ENCODE data around the gene CACTIN.
A peak's percentile ranks its signal among the peaks of the same experiment; 100 is the strongest.

The CACTIN gene

DNA sequence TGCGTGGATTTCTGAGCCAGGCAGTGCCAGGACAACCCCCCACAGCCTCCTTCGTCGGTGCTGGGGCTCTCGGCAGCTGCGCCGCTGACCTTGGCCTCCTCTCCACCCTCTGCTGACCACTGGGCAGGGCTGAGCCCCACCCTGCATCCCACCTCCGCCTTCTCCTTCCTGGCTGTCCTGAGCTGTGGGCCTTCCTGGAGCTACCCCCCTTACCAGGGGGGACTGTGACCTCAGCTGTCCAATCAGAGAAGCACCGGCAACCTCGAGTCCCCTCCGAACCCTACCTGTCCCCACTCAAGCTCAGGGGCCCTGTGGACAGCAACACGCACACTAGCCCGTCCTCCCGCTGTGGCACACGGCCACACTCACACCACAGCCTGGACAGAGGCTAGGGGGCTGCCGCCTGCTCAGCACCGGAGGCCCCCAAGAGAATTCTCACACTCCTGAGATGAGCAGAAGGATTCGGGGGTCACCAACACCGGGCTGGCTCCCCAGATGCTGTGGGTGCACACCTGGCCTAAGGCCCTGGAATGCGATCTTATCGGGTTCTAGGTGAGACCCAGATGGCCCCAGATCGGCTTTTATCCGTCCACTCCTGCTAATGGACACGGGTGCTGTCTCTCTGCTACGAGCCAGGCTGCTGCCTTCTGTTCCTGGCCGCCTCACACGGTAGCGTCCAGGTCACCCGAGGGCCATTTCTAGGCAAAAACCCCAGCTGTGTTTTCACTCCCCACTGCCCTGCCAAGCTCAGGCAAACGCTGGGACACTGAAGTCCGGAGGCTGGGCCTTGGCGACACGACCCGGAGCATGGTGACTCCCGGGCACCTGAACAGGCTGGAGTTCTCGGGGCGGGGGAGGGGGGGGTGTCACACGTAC lies 32.5 kb upstream of the CACTIN start:
- H3K9me3 ChIP-seq (ENCODE audit: control insufficient read depth, low read length) = no peaks in the 10 kb centered on the region
- H3K27me3 ChIP-seq (ENCODE audit: control insufficient read depth in 1 of 2, insufficient read depth in 1 of 2, low read length in 2 of 2) = no peaks in the 10 kb centered on the region
- H2AK5ac ChIP-seq (ENCODE audit: low read length, severe bottlenecking) = no peak overlapping the region
- H4K91ac ChIP-seq (ENCODE audit: low read length) = no peak overlapping the region
- H3K4ac ChIP-seq (ENCODE audit: low read depth in 1 of 2, low read length in 2 of 2) = no peak overlapping the region
- peaks cover 18% of the 10 kb centered on the region for H3K79me1 ChIP-seq (replicated peaks; ENCODE audit: low read length, poor library complexity, severe bottlenecking)
- H3K4me2 ChIP-seq (ENCODE audit: low read length, poor library complexity, severe bottlenecking) = no peak overlapping the region
- peak overlapping the region; percentile 0 for H3K27ac ChIP-seq (ENCODE audit: low read length, poor library complexity, severe bottlenecking)
- H3K4me3 ChIP-seq (ENCODE audit: insufficient read depth in 1 of 2, low read depth in 1 of 2, low read length in 2 of 2) = no peak overlapping the region
- no peak overlapping the region for H3K23ac ChIP-seq (ENCODE audit: low read length in 2 of 2)
- H3K4me1 ChIP-seq (ENCODE audit: control insufficient read depth, insufficient read depth, low read depth, low read length) = peaks cover 39% of the 10 kb centered on the region
- WGBS = 96% methylated on average over 37 of the region's 37 CpGs
- no peak overlapping the region for H2BK12ac ChIP-seq (ENCODE audit: low read length in 2 of 2)
- H3K36me3 ChIP-seq (ENCODE audit: control insufficient read depth in 1 of 2, insufficient read depth in 2 of 2, low read depth in 1 of 2, low read length in 2 of 2) = peaks cover 68 to 83% of the 10 kb centered on the region in 2 experiments
- no peak overlapping the region for H2BK15ac ChIP-seq (ENCODE audit: low read depth, poor library complexity, severe bottlenecking)
- no peak overlapping the region for H2BK5ac ChIP-seq (ENCODE audit: low read depth, low read length, poor library complexity, severe bottlenecking)
- no peak overlapping the region for H2AFZ ChIP-seq (ENCODE audit: low read depth, low read length)
- no peak overlapping the region for H3K18ac ChIP-seq (ENCODE audit: low read depth in 1 of 2, low read length in 2 of 2)
- H3K9ac ChIP-seq (ENCODE audit: low read length) = no peak overlapping the region
- no peak overlapping the region for H4K8ac ChIP-seq (ENCODE audit: low read length)
- no peak overlapping the region for H2BK120ac ChIP-seq (ENCODE audit: low read depth, low read length)
- H3K14ac ChIP-seq (ENCODE audit: low read length in 2 of 2) = no peak overlapping the region
- DNase-seq = no peak

DNA sequence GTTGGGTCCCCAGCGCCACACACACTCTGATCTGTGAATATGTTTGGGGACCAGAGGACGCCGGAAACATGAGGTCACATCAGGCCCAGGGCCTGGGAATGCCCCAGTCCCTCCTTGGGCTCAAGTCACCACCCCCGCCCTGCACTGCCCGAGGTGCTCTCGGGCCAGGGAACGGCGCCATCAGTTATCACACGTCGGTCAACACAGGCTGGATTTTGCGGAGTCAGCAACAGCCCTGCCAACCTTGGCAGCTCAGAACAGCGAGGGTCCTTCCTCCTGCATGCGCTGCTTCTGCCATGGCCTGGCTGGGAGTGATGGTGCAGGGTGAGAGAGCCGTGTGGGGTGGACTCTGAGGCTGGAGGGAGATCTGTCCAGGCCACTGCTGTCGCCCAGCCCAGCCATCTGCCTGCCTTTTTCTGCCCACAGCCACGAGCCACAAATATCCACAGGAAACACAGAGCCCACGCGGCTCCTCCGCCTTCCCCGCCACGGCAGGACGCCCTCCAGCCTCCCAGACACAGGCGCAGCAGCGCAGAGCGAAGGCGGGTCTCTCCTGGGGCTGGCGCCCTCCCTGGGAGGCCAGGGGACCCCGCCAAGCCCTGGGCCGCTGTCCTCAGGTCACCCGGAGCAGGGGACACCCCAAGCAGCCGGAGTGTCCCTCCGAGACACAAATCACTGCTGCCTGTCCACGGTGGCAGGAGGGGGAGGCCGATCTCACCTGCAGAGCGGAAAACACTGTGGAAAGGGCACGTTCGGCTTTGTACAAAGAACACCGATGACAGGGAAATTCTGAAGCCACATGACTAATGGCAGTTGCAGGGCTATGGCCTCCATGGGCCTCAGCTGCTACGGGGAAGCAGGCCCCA lies 31.6 kb upstream of the CACTIN start:
- H2BK5ac ChIP-seq (ENCODE audit: low read depth, low read length, poor library complexity, severe bottlenecking) = no peak overlapping the region
- no peak overlapping the region for H3K27ac ChIP-seq (ENCODE audit: low read length, poor library complexity, severe bottlenecking)
- no peak overlapping the region for H2AFZ ChIP-seq (ENCODE audit: low read depth, low read length)
- H3K9me3 ChIP-seq (ENCODE audit: control insufficient read depth, low read length) = no peaks in the 10 kb centered on the region
- H3K4me3 ChIP-seq (ENCODE audit: insufficient read depth in 1 of 2, low read depth in 1 of 2, low read length in 2 of 2) = no peak overlapping the region
- H4K91ac ChIP-seq (ENCODE audit: low read length) = no peak overlapping the region
- H2AK5ac ChIP-seq (ENCODE audit: low read length, severe bottlenecking) = peak overlapping the region; percentile 0
- no peak overlapping the region for H2BK12ac ChIP-seq (ENCODE audit: low read length in 2 of 2)
- H2BK120ac ChIP-seq (ENCODE audit: low read depth, low read length) = no peak overlapping the region
- H3K36me3 ChIP-seq (ENCODE audit: control insufficient read depth in 1 of 2, insufficient read depth in 2 of 2, low read depth in 1 of 2, low read length in 2 of 2) = peaks cover 67 to 83% of the 10 kb centered on the region in 2 experiments
- H3K4me2 ChIP-seq (ENCODE audit: low read length, poor library complexity, severe bottlenecking) = no peak overlapping the region
- no peak overlapping the region for H4K8ac ChIP-seq (ENCODE audit: low read length)
- DNase-seq = no peak
- H3K23ac ChIP-seq (ENCODE audit: low read length in 2 of 2) = no peak overlapping the region
- no peaks in the 10 kb centered on the region for H3K27me3 ChIP-seq (ENCODE audit: control insufficient read depth in 1 of 2, insufficient read depth in 1 of 2, low read length in 2 of 2)
- H3K4me1 ChIP-seq (ENCODE audit: control insufficient read depth, insufficient read depth, low read depth, low read length) = peaks cover 40% of the 10 kb centered on the region
- no peak overlapping the region for H2BK15ac ChIP-seq (ENCODE audit: low read depth, poor library complexity, severe bottlenecking)
- H3K9ac ChIP-seq (ENCODE audit: low read length) = no peak overlapping the region
- H3K18ac ChIP-seq (ENCODE audit: low read depth in 1 of 2, low read length in 2 of 2) = no peak overlapping the region
- no peak overlapping the region for H3K14ac ChIP-seq (ENCODE audit: low read length in 2 of 2)
- WGBS = 94% methylated on average over 37 of the region's 39 CpGs
- no peak overlapping the region for H3K4ac ChIP-seq (ENCODE audit: low read depth in 1 of 2, low read length in 2 of 2)
- H3K79me1 ChIP-seq (replicated peaks; ENCODE audit: low read length, poor library complexity, severe bottlenecking) = peaks cover 22% of the 10 kb centered on the region

DNA sequence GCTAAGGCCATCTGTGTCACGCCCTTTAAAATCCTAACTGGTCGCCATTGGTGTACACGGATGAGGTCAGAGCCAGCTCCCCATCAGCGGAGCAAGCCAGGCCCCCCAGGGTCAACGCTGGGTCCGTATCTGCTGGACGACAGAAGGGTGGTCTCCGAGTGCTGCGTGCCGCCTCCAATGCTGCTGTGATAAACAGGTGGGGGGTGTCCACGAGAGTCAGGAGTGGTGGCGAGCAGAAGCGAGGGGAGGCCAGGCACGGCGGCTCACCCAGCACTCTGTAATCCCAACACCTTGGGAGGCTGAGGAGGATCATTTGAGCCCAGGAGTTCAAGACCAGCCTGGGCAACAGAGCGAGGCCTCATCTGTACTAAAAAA lies 30.8 kb upstream of the CACTIN start:
- no peak overlapping the region for H2BK5ac ChIP-seq (ENCODE audit: low read depth, low read length, poor library complexity, severe bottlenecking)
- H3K23ac ChIP-seq (ENCODE audit: low read length in 2 of 2) = no peak overlapping the region
- peak overlapping the region; percentile 91 for H2AK5ac ChIP-seq (ENCODE audit: low read length, severe bottlenecking)
- H3K9me3 ChIP-seq (ENCODE audit: control insufficient read depth, low read length) = no peaks in the 10 kb centered on the region
- H3K4me1 ChIP-seq (ENCODE audit: control insufficient read depth, insufficient read depth, low read depth, low read length) = peaks cover 40% of the 10 kb centered on the region
- H4K91ac ChIP-seq (ENCODE audit: low read length) = no peak overlapping the region
- H2BK120ac ChIP-seq (ENCODE audit: low read depth, low read length) = no peak overlapping the region
- H3K27me3 ChIP-seq (ENCODE audit: control insufficient read depth in 1 of 2, insufficient read depth in 1 of 2, low read length in 2 of 2) = no peaks in the 10 kb centered on the region
- no peak overlapping the region for H3K4me2 ChIP-seq (ENCODE audit: low read length, poor library complexity, severe bottlenecking)
- H3K4me3 ChIP-seq (ENCODE audit: insufficient read depth in 1 of 2, low read depth in 1 of 2, low read length in 2 of 2) = no peak overlapping the region
- H3K14ac ChIP-seq (ENCODE audit: low read length in 2 of 2) = no peak overlapping the region
- H3K79me1 ChIP-seq (replicated peaks; ENCODE audit: low read length, poor library complexity, severe bottlenecking) = peaks cover 29% of the 10 kb centered on the region
- no peak overlapping the region for H2BK12ac ChIP-seq (ENCODE audit: low read length in 2 of 2)
- 97% methylated on average over 16 of the region's 16 CpGs for WGBS
- peaks cover 72 to 83% of the 10 kb centered on the region in 2 experiments for H3K36me3 ChIP-seq (ENCODE audit: control insufficient read depth in 1 of 2, insufficient read depth in 2 of 2, low read depth in 1 of 2, low read length in 2 of 2)
- H2AFZ ChIP-seq (ENCODE audit: low read depth, low read length) = no peak overlapping the region
- no peak overlapping the region for H3K9ac ChIP-seq (ENCODE audit: low read length)
- no peak overlapping the region for H3K18ac ChIP-seq (ENCODE audit: low read depth in 1 of 2, low read length in 2 of 2)
- no peak for DNase-seq
- H4K8ac ChIP-seq (ENCODE audit: low read length) = no peak overlapping the region
- H3K27ac ChIP-seq (ENCODE audit: low read length, poor library complexity, severe bottlenecking) = no peak overlapping the region
- H3K4ac ChIP-seq (ENCODE audit: low read depth in 1 of 2, low read length in 2 of 2) = no peak overlapping the region
- H2BK15ac ChIP-seq (ENCODE audit: low read depth, poor library complexity, severe bottlenecking) = no peak overlapping the region

Data from mesenchymal stem cell (in vitro differentiated cells and primary cell).